Measurements from ENCODE around the gene ELMO2.

DNA sequence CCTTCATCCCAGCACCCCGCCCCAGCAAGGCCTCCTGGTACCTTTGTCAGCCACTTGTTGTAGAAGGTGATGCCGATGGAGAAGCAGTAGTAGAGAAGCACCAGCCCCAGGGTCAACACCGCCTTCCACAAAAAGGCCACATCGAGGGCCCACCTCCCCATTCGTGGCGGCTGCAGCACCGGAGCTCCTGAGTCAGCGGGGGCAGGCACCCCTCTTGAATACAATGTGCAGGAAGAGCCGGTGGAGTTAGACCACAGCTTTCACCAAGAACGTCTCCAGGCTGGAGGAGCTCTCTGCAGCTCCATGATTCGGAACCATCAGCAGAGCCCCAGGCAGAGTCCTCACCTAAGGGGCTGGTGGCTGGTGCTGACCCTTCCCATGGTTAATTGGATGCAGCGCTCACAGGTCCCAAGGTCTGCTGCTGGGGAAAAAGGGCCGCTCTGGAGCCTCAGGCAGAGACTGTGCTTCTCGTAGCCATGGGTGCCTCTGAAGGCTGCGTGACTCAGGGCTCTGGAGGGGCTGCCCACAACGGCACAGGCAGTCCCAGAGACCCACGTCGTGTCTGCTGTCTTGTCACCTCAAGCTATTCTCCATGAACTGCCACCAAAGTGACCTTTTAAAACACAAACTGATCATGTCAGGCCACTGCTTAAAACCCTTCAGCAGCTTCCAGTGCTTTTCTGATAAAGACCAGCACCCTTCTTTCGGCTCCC, 47.9 kb downstream of the ELMO2 start:
- TF ChIP-seq POLR2A (IDR thresholded peaks at IDR 0.05) = no peak
- TF ChIP-seq, protein P1, sequence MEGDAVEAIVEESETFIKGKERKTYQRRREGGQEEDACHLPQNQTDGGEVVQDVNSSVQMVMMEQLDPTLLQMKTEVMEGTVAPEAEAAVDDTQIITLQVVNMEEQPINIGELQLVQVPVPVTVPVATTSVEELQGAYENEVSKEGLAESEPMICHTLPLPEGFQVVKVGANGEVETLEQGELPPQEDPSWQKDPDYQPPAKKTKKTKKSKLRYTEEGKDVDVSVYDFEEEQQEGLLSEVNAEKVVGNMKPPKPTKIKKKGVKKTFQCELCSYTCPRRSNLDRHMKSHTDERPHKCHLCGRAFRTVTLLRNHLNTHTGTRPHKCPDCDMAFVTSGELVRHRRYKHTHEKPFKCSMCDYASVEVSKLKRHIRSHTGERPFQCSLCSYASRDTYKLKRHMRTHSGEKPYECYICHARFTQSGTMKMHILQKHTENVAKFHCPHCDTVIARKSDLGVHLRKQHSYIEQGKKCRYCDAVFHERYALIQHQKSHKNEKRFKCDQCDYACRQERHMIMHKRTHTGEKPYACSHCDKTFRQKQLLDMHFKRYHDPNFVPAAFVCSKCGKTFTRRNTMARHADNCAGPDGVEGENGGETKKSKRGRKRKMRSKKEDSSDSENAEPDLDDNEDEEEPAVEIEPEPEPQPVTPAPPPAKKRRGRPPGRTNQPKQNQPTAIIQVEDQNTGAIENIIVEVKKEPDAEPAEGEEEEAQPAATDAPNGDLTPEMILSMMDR (IDR thresholded peaks at IDR 0.05) = no peak
